Uterus (tissue), 4 donors: ENCODE data around the gene THAP11. TPM values are rescaled to one million over a fixed set of nuclear protein-coding genes. Genes with fewer than 3 reads are reported as not detected.

ENCODE experiments used
- DNase-seq, 2 donors: peaks; one replicate each; pipeline ENCODE4 v3.0.0-alpha.2; 2019 to 2020
- H3K27ac ChIP-seq, 2 donors: fragments of 200-600 bp; sonication (generic); 1 replicate in 1 of 2; 2 replicates in 1 of 2; pipeline ENCODE4 v1.5.1; 2016 to 2018
- H3K27me3 ChIP-seq, 2 donors: fragments of 200-600 bp; sonication (generic); one replicate each; pipeline ENCODE4 v1.5.1; 2018 to 2019; ENCODE audit warnings: control low read depth in 1 of 2
- H3K36me3 ChIP-seq, 2 donors: fragments of 200-600 bp; sonication (generic); one replicate each; pipeline ENCODE4 v1.5.1; 2019; ENCODE audit warnings: control low read depth in 1 of 2
- H3K4me1 ChIP-seq, 2 donors: fragments of 200-600 bp; sonication (generic); one replicate each; pipeline ENCODE4 v1.5.1; 2018 to 2019; ENCODE audit warnings: control low read depth in 1 of 2
- H3K4me3 ChIP-seq, 2 donors: fragments of 200-600 bp; sonication (generic); 1 replicate in 1 of 2; 2 replicates in 1 of 2; pipeline ENCODE4 v1.5.1; 2018 to 2019; ENCODE audit warnings: mild to moderate bottlenecking in 1 of 2
- H3K9me3 ChIP-seq, 2 donors: fragments of 200-600 bp; sonication (generic); one replicate each; pipeline ENCODE4 v1.5.1; 2019; ENCODE audit warnings: control low read depth in 1 of 2
- POLR2A ChIP-seq, 2 donors: fragments of 450-650 bp; IDR thresholded peaks; one replicate each; pipeline ENCODE4 v1.6.1; 2016; ENCODE audit warnings: antibody characterized with exemption in 2 of 2, mild to moderate bottlenecking in 1 of 2, moderate library complexity in 1 of 2
- intact Hi-C: fragments of 100-400 bp; cut with DNase I; formaldehyde crosslinking; loops from one replicate; pipeline ENCODE4 v1.15.1; 2023; ENCODE audit warnings: low total_unique reads
- small RNA-seq: library from RNA; depleted of rRNA; stranded (forward); fragments of <200 nt; gene quantifications from one replicate; pipeline ENCODE3, GENCODE V24; 2016
- total RNA-seq, 4 donors: library from RNA; depleted of rRNA in 3 of 4; stranded (reverse); fragments of >200 nt in 3 of 4; gene quantifications; one replicate each; pipeline versions ENCODE4 v1.1.0 to v1.2.4, GENCODE V29; 2014 to 2023
- TF ChIP-seq, protein P1 (sequence below), 4 experiments: fragments of 200-600 bp in 2 of 4; fragments of 450-650 bp in 2 of 4; sonication (generic) in 2 of 4; IDR thresholded peaks; one replicate each; pipeline ENCODE4 v1.5.1; 2016 to 2019; ENCODE audit warnings: antibody characterized with exemption in 4 of 4, mild to moderate bottlenecking in 2 of 4, moderate library complexity in 1 of 4
- donor health status: DM: yes; HTN: yes; CAD: no.

THAP11 gene
- total RNA-seq, 4 donors from 2014 or later = 43.3 to 105 (median 57.6) TPM

- H3K27ac ChIP-seq = no peak overlapping the region
- intact Hi-C loops = no loop called here
- no peaks in the 10 kb centered on the region for H3K27me3 ChIP-seq
- H3K36me3 ChIP-seq = no peaks in the 10 kb centered on the region
- H3K4me1 ChIP-seq = peaks cover 0 to 5% of the 10 kb centered on the region in 2 donors
- no peak overlapping the region for H3K4me3 ChIP-seq
- no peaks in the 10 kb centered on the region for H3K9me3 ChIP-seq
- no peak for DNase-seq
- no peak for TF ChIP-seq POLR2A (IDR thresholded peaks at IDR 0.05)
- TF ChIP-seq, protein P1, sequence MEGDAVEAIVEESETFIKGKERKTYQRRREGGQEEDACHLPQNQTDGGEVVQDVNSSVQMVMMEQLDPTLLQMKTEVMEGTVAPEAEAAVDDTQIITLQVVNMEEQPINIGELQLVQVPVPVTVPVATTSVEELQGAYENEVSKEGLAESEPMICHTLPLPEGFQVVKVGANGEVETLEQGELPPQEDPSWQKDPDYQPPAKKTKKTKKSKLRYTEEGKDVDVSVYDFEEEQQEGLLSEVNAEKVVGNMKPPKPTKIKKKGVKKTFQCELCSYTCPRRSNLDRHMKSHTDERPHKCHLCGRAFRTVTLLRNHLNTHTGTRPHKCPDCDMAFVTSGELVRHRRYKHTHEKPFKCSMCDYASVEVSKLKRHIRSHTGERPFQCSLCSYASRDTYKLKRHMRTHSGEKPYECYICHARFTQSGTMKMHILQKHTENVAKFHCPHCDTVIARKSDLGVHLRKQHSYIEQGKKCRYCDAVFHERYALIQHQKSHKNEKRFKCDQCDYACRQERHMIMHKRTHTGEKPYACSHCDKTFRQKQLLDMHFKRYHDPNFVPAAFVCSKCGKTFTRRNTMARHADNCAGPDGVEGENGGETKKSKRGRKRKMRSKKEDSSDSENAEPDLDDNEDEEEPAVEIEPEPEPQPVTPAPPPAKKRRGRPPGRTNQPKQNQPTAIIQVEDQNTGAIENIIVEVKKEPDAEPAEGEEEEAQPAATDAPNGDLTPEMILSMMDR (IDR thresholded peaks at IDR 0.05) = no peak
Measured at GRCh38 chr16:67886387-67886786, 44.3 kb downstream of the THAP11 start.

GRCh38 chr16:67888331-67888730, 46.2 kb downstream of the THAP11 start:
- Histone ChIP-seq H3K9me3 (no peaks in the 10 kb centered on the region), H3K27ac (no peak overlapping the region), H3K27me3 (no peaks in the 10 kb centered on the region), H3K4me3 (no peak overlapping the region), H3K4me1 (peaks cover 0 to 5% of the 10 kb centered on the region in 2 donors), H3K36me3 (no peaks in the 10 kb centered on the region)
- TF ChIP-seq POLR2A (IDR thresholded peaks at IDR 0.05) = no peak
- TF ChIP-seq, protein P1 (IDR thresholded peaks at IDR 0.05) = no peak
- intact Hi-C loops = no loop called here
- DNase-seq = no peak

DNA sequence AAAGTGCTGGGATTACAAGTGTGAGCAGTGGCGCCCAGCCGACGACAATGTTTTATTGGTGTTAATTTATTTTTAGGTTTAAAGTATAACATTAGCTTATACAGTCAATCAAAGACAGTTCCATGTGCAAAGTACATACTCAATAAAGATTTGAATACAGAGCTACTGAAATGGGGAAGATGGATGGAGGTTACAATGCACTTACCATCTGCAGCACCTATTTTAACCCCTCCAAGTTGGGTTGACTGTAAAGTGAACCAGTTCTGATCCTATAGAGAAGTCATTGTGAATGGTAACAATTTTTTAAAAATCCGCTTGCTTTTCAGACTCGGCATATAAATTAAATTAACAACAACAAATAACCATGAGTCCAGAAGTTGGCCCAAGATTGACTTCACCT, 50.3 kb downstream of the THAP11 start:
- Histone ChIP-seq H3K4me3 (peak overlapping the region; percentile 93 to 94), H3K36me3 (no peaks in the 10 kb centered on the region), H3K27ac (peak overlapping the region; percentile 77 to 88), H3K4me1 (peaks cover 0 to 11% of the 10 kb centered on the region in 2 donors), H3K27me3 (no peaks in the 10 kb centered on the region), H3K9me3 (no peaks in the 10 kb centered on the region)
- DNase-seq = no peak
- no peak for TF ChIP-seq POLR2A (IDR thresholded peaks at IDR 0.05)
- TF ChIP-seq, protein P1 (IDR thresholded peaks at IDR 0.05) = no peak
- intact Hi-C loops = no loop called here

DNA sequence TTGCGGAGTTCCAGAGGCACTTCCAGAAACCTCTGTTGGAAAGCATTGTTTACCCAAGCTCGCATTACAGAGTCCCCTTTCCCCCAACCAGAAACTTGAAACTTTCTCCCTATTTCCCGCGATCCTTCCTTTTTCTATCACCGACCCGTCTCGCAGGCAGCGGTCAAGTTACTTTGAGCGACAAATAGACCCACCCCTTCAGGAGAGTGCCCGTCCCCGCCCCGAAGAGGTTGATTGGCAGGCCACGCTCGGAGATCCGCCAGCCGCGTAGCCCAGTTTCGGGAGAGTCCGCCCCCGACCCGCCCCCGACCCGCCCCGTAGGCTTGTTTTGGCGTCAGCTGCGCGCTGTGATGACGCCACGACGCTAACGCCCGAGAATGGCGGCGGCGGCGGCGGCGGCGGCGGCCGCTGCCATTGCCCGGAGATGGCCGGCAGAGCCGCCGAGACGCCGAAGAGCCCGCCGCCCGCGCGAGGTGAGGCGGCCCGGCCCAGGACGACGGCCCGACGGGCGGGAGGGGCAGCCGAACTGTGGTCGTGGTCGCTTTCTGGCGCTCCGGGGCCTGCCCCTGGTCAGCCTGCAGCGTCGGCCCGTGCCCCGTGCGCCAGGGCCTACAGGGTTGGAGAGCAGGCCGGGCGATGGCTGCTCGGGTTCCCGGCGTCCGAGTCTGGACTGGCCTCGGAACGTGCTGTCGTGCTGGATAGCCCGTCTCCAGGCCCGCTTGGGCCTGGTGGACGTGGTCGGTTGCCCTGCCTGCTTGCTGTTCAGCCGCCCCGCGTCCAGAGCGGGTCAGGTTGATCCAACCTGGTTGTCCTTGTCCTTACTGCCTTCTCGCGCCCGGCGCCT, 51.0 kb downstream of the THAP11 start, which contains the start of gene PSKH1:
PSKH1 (plus strand) TSS at position 356 of the 844 bp plus-strand sequence. CDS start 15,496 bp downstream, outside the sequence.
- peak; percentile 96 to 97 for DNase-seq
- TF ChIP-seq POLR2A (IDR thresholded peaks at IDR 0.05) = peak; percentile 74 to 93
- TF ChIP-seq, protein P1 (IDR thresholded peaks at IDR 0.05) = peak in 2 of 4 experiments; percentile 2 to 19
- H3K4me3 ChIP-seq = peak within 1 kb of the TSS; percentile 93 to 94
- peak within 1 kb of the TSS; percentile 88 to 94 for H3K27ac ChIP-seq
- peaks cover 0 to 11% of the 10 kb centered on the region in 2 donors for H3K4me1 ChIP-seq
- intact Hi-C loops = no loop called here
- H3K9me3 ChIP-seq = no peaks in the 10 kb centered on the region
- no peaks in the 10 kb centered on the region for H3K27me3 ChIP-seq
- H3K36me3 ChIP-seq = no peaks in the 10 kb centered on the region

Small RNA genes within 50 kb of the gene (small RNA-seq; reads per million reads assigned to genes)
- not detected for gene AC040162.2
- gene NRN1L = not detected

Other genes with a start within 250 kb of the THAP11 start
- gene CARMIL2, start 197.2 kb upstream of the THAP11 start, total RNA-seq = 1 to 10 TPM in 1 of 4 donors, under 1 TPM in 2, not detected in 1; 0.41 to 1.2 (median 0.51) TPM
- gene ACD, start 182.1 kb upstream of the THAP11 start, total RNA-seq = 10 to 100 TPM; 17.8 to 33.4 (median 29.8) TPM
- gene PARD6A, start 181.4 kb upstream of the THAP11 start, total RNA-seq = 10 to 100 TPM in 1 of 4 donors, 1 to 10 TPM in 2, not detected in 1; 1.6 to 32.9 (median 7.9) TPM
- gene ENKD1, start 175.6 kb upstream of the THAP11 start, total RNA-seq = 10 to 100 TPM in 3 of 4 donors, 1 to 10 TPM in 1; 4.1 to 22.4 (median 13.7) TPM
- 1 to 10 TPM in 3 of 4 donors, not detected in 1; 5.3 to 8.6 (median 6.9) TPM for gene C16orf86, start 175.5 kb upstream of the THAP11 start, total RNA-seq
- gene GFOD2, start 123.0 kb upstream of the THAP11 start, total RNA-seq = 10 to 100 TPM; 11.0 to 28.5 (median 26.3) TPM
- gene RANBP10, start 35.8 kb upstream of the THAP11 start, total RNA-seq = 10 to 100 TPM in 1 of 4 donors, 1 to 10 TPM in 3; 4.9 to 22.7 (median 8.5) TPM
- 1 to 10 TPM; 2.7 to 4.9 (median 3.6) TPM for gene TSNAXIP1, start 35.4 kb upstream of the THAP11 start, total RNA-seq
- gene NUTF2, start 4.6 kb downstream of the THAP11 start, total RNA-seq = 10 to 100 TPM; 43.8 to 76.1 (median 65.4) TPM
- gene CENPT, start 5.4 kb downstream of the THAP11 start, total RNA-seq = 10 to 100 TPM; 29.4 to 70.2 (median 52.8) TPM
- gene EDC4, start 30.7 kb downstream of the THAP11 start, total RNA-seq = 10 to 100 TPM; 19.4 to 63.7 (median 50.7) TPM
- gene NRN1L, start 42.6 kb downstream of the THAP11 start, total RNA-seq = 1 to 10 TPM in 1 of 4 donors, not detected in 3; 2.1 TPM
- 10 to 100 TPM in 3 of 4 donors, 1 to 10 TPM in 1; 3.1 to 34.3 (median 24.5) TPM for gene PSKH1, start 50.9 kb downstream of the THAP11 start, total RNA-seq
- gene CTRL, start 89.5 kb downstream of the THAP11 start, total RNA-seq = 1 to 10 TPM in 1 of 4 donors, not detected in 3; 1.0 TPM
- 10 to 100 TPM in 3 of 4 donors, 1 to 10 TPM in 1; 9.5 to 30.7 (median 15.3) TPM for gene PSMB10, start 94.5 kb downstream of the THAP11 start, total RNA-seq
- gene LCAT, start 101.8 kb downstream of the THAP11 start, total RNA-seq = 10 to 100 TPM; 11.0 to 75.2 (median 12.4) TPM
- 100 to 1,000 TPM in 1 of 4 donors, 10 to 100 TPM in 3; 25.6 to 137 (median 62.3) TPM for gene SLC12A4, start 126.3 kb downstream of the THAP11 start, total RNA-seq
- under 1 TPM in 1 of 4 donors, not detected in 3; 0.14 TPM for gene DPEP3, start 138.2 kb downstream of the THAP11 start, total RNA-seq
- 1 to 10 TPM in 1 of 4 donors, under 1 TPM in 2, not detected in 1; 0.77 to 2.3 (median 0.83) TPM for gene DPEP2, start 157.2 kb downstream of the THAP11 start, total RNA-seq
- gene DPEP2NB, start 173.6 kb downstream of the THAP11 start, total RNA-seq = not detected
- gene DDX28, start 180.9 kb downstream of the THAP11 start, total RNA-seq = 10 to 100 TPM in 2 of 4 donors, 1 to 10 TPM in 2; 2.9 to 14.1 (median 11.8) TPM
- gene DUS2, start 181.0 kb downstream of the THAP11 start, total RNA-seq = 10 to 100 TPM in 1 of 4 donors, 1 to 10 TPM in 3; 2.0 to 18.4 (median 5.6) TPM
- gene NFATC3, start 243.1 kb downstream of the THAP11 start, total RNA-seq = 10 to 100 TPM; 22.6 to 74.0 (median 48.4) TPM